Muscle of leg (tissue), 11 donors: ENCODE results near the gene NFIC. TPM values are rescaled to one million over a fixed set of nuclear protein-coding genes. Genes with fewer than 3 reads are reported as not detected.

ENCODE experiments used
- DNase-seq: peaks from one replicate; pipeline ENCODE4 v3.0.0; 2013
- H3K27ac ChIP-seq: one replicate; pipeline ENCODE4 v1.5.1; 2013; ENCODE audit warnings: mild to moderate bottlenecking, low read length, control low read depth
- H3K27me3 ChIP-seq: one replicate; pipeline ENCODE4 v1.6.1; 2013; ENCODE audit warnings: low read length; ENCODE audit not compliant: control insufficient read depth, insufficient read depth
- H3K36me3 ChIP-seq: one replicate; pipeline ENCODE4 v1.6.1; 2013; ENCODE audit warnings: low read length; ENCODE audit not compliant: control insufficient read depth, insufficient read depth
- H3K4me1 ChIP-seq: one replicate; pipeline ENCODE4 v1.6.1; 2013; ENCODE audit warnings: low read length; ENCODE audit not compliant: control insufficient read depth, insufficient read depth
- H3K4me3 ChIP-seq: one replicate; pipeline ENCODE4 v1.5.1; 2013; ENCODE audit warnings: low read length, control low read depth
- H3K9me3 ChIP-seq: replicated peaks from 2 replicates; pipeline ENCODE4 v1.6.1; 2013; ENCODE audit warnings: low read depth, low read length; ENCODE audit not compliant: control insufficient read depth
- WGBS: methylation state at CpG from one replicate; pipeline ENCODE4 v1.1.5; 2013; ENCODE audit warnings: missing lambda C conversion rate; ENCODE audit not compliant: insufficient coverage; 5-methylcytosine and 5-hydroxymethylcytosine counted together
- polyA plus RNA-seq, 8 donors: library from polyadenylated mRNA; unstranded; fragments of 120-200 nt; gene quantifications; one replicate each; pipeline versions ENCODE4 v1.2.1 to v1.2.3, GENCODE V29; 2013; ENCODE audit warnings: inconsistent platforms in 1 of 8, low replicate concordance in 1 of 8; ENCODE audit not compliant: insufficient read length in 8 of 8, insufficient read depth in 1 of 8
- total RNA-seq: library from RNA; stranded (reverse); fragments of 120-200 nt; gene quantifications from one replicate; pipeline ENCODE4 v1.2.4, GENCODE V29; 2013

Gene NFIC
- total and polyA plus RNA-seq, 9 donors = 18.4 to 54.5 (median 47.0) TPM

GRCh38 chr19:3517638-3518037, 151.3 kb downstream of the NFIC start:
- Histone ChIP-seq H3K4me1 (peaks cover 14% of the 10 kb centered on the region), H3K4me3 (no peak overlapping the region), H3K27ac (no peak overlapping the region), H3K36me3 (peaks cover 49% of the 10 kb centered on the region), H3K9me3 (no peaks in the 10 kb centered on the region), H3K27me3 (no peaks in the 10 kb centered on the region)
- 43% methylated on average over 1 of the region's 2 CpGs for WGBS
- no peak for DNase-seq

DNA sequence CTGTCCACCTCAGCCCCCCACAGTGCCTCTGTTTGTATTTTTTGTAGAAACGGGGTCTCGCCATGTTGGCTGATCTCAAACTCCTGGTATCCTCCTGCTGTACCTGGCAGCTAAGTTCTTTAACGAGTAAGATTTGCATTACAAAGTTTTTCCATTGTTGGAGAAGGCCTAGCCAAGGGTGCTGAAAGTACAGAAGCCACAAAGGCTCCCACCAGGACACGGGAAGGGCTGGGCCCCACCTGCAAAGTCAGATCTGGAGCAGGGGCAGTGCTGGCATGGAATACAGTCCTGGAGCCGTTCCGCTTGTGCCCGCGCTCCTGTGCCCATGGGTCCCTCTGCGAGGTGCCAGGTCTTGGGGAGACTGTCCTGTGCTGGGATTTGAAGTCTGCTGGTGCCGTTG, 151.9 kb downstream of the NFIC start:
- 80% methylated on average over 9 of the region's 10 CpGs for WGBS
- Histone ChIP-seq H3K36me3 (peaks cover 48% of the 10 kb centered on the region), H3K27ac (no peak overlapping the region), H3K27me3 (no peaks in the 10 kb centered on the region), H3K4me1 (peaks cover 14% of the 10 kb centered on the region), H3K4me3 (no peak overlapping the region), H3K9me3 (no peaks in the 10 kb centered on the region)
- DNase-seq = no peak

DNA sequence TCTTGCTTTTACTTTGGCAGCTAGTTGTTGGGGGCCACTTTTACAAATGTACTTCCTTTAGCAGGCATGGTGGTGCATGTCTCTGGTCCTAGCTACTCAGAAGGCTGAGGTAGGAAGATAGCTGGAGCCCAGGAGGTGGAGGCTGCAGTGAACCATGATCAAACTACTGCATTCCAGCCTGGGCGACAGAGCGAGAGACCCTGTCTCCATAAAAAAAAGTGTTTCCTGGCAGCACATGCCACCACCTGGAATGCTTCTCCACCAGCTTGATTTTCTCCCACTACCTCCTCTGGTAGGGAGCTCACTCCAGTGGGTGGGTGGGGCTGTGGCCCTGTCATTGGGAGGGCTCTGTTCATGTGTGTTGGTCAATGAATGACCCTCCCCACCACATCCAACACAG, 152.3 kb downstream of the NFIC start:
- Histone ChIP-seq H3K27me3 (no peaks in the 10 kb centered on the region), H3K9me3 (no peaks in the 10 kb centered on the region), H3K4me3 (no peak overlapping the region), H3K36me3 (peaks cover 49% of the 10 kb centered on the region), H3K4me1 (peaks cover 14% of the 10 kb centered on the region), H3K27ac (no peak overlapping the region)
- WGBS = no CpG with 5 or more reads among the region's 2 CpGs
- DNase-seq = no peak

Other genes starting within 250 kb of the NFIC start
- 2.0 TPM for gene GNA15, start 230.6 kb upstream of the NFIC start, total RNA-seq
- 1 to 10 TPM; 1.5 to 3.9 (median 2.1) TPM for gene GNA15, start 230.6 kb upstream of the NFIC start, polyA plus RNA-seq
- 0.58 TPM for gene S1PR4, start 187.8 kb upstream of the NFIC start, total RNA-seq
- gene S1PR4, start 187.8 kb upstream of the NFIC start, polyA plus RNA-seq = 1 to 10 TPM in 1 of 8 donors, under 1 TPM in 7; 0.31 to 1.0 (median 0.56) TPM
- 14.9 TPM for gene NCLN, start 180.7 kb upstream of the NFIC start, total RNA-seq
- gene NCLN, start 180.7 kb upstream of the NFIC start, polyA plus RNA-seq = 10 to 100 TPM; 26.4 to 37.4 (median 33.5) TPM
- 0.09 TPM for gene CELF5, start 141.9 kb upstream of the NFIC start, total RNA-seq
- gene CELF5, start 141.9 kb upstream of the NFIC start, polyA plus RNA-seq = 1 to 10 TPM in 1 of 8 donors, under 1 TPM in 7; 0.15 to 1.6 (median 0.70) TPM
- not detected for gene SMIM24, start 113.9 kb downstream of the NFIC start, total RNA-seq
- gene SMIM24, start 113.9 kb downstream of the NFIC start, polyA plus RNA-seq = 10 to 100 TPM in 1 of 8 donors, 1 to 10 TPM in 1, under 1 TPM in 5, not detected in 1; 0.24 to 30.7 (median 0.34) TPM
- gene SMIM44, start 116.9 kb downstream of the NFIC start, total RNA-seq = not detected
- gene SMIM44, start 116.9 kb downstream of the NFIC start, polyA plus RNA-seq = not detected
- gene DOHH, start 134.1 kb downstream of the NFIC start, total RNA-seq = 6.4 TPM
- gene DOHH, start 134.1 kb downstream of the NFIC start, polyA plus RNA-seq = 10 to 100 TPM in 2 of 8 donors, 1 to 10 TPM in 6; 8.3 to 10.6 (median 9.7) TPM
- gene FZR1, start 139.7 kb downstream of the NFIC start, total RNA-seq = 20.8 TPM
- 10 to 100 TPM; 26.1 to 47.3 (median 32.2) TPM for gene FZR1, start 139.7 kb downstream of the NFIC start, polyA plus RNA-seq
- 0.49 TPM for gene TEKTIP1, start 172.6 kb downstream of the NFIC start, total RNA-seq
- 1 to 10 TPM; 2.6 to 5.2 (median 4.1) TPM for gene TEKTIP1, start 172.6 kb downstream of the NFIC start, polyA plus RNA-seq
- gene MFSD12, start 191.0 kb downstream of the NFIC start, total RNA-seq = 15.3 TPM
- gene MFSD12, start 191.0 kb downstream of the NFIC start, polyA plus RNA-seq = 10 to 100 TPM; 22.3 to 39.7 (median 28.3) TPM
- gene HMG20B, start 206.4 kb downstream of the NFIC start, total RNA-seq = 39.9 TPM
- gene HMG20B, start 206.4 kb downstream of the NFIC start, polyA plus RNA-seq = 10 to 100 TPM; 34.2 to 47.7 (median 40.8) TPM
- 0.22 TPM for gene GIPC3, start 218.9 kb downstream of the NFIC start, total RNA-seq
- gene GIPC3, start 218.9 kb downstream of the NFIC start, polyA plus RNA-seq = 1 to 10 TPM in 7 of 8 donors, under 1 TPM in 1; 0.78 to 1.7 (median 1.3) TPM
- gene TBXA2R, start 240.3 kb downstream of the NFIC start, total RNA-seq = 0.53 TPM
- 1 to 10 TPM; 1.6 to 2.8 (median 2.3) TPM for gene TBXA2R, start 240.3 kb downstream of the NFIC start, polyA plus RNA-seq